Stimulated activated CD4-positive, alpha-beta T cell treated with anti-CD3 and anti-CD28 coated beads, Interleukin-15, amount 100 ng/mL, for 24 hours (primary cell): Measurements from ENCODE around the gene TMEM86B.

Source experiments
- DNase-seq: peaks from one replicate; pipeline ENCODE4 v3.0.0-alpha.2; 2020

Gene TMEM86B

GRCh38 chr19:55228403-55229031, at the start of gene TMEM86B:
Gene TMEM86B, minus strand, starts transcription at chr19:55228763. Its CDS starts 22 bp downstream, at chr19:55228741.
- DNase-seq, result no peak

GRCh38 chr19:55277494-55277893, 48.9 kb upstream of the TMEM86B start:
- DNase-seq, result no peak

- no peak for DNase-seq
Observed at GRCh38 chr19:55276720-55277430, 48.3 kb upstream of the TMEM86B start.

GRCh38 chr19:55275851-55276719, 47.5 kb upstream of the TMEM86B start:
- no peak for DNase-seq

- DNase-seq, result no peak
Observed at GRCh38 chr19:55273978-55274707, 45.6 kb upstream of the TMEM86B start.

GRCh38 chr19:55272142-55272541, 43.6 kb upstream of the TMEM86B start:
- no peak for DNase-seq

GRCh38 chr19:55270172-55270942, 41.8 kb upstream of the TMEM86B start:
- no peak for DNase-seq

GRCh38 chr19:55269299-55269698, 40.7 kb upstream of the TMEM86B start:
- DNase-seq, result no peak

- no peak for DNase-seq
Observed at GRCh38 chr19:55266840-55267239, 38.3 kb upstream of the TMEM86B start.

- DNase-seq, result no peak
Observed at GRCh38 chr19:55266404-55266803, 37.8 kb upstream of the TMEM86B start.

GRCh38 chr19:55265723-55266386, 37.3 kb upstream of the TMEM86B start:
- no peak for DNase-seq

- no peak for DNase-seq
Observed at GRCh38 chr19:55265173-55265572, 36.6 kb upstream of the TMEM86B start.

- DNase-seq, result no peak
Observed at GRCh38 chr19:55264531-55264930, 36.0 kb upstream of the TMEM86B start.

- DNase-seq, result no peak
Observed at GRCh38 chr19:55262359-55262758, 33.8 kb upstream of the TMEM86B start.

GRCh38 chr19:55261671-55262126, 33.1 kb upstream of the TMEM86B start:
- no peak for DNase-seq

- DNase-seq, result no peak
Observed at GRCh38 chr19:55259540-55260210, 31.1 kb upstream of the TMEM86B start.

- DNase-seq, result peak; percentile 96
Observed at GRCh38 chr19:55258828-55259539, 30.4 kb upstream of the TMEM86B start, which contains the start of gene PPP6R1. Gene PPP6R1, minus strand, starts transcription at chr19:55259017. Its CDS starts 11,914 bp downstream, at chr19:55247103.

- peak; percentile 66 for DNase-seq
Observed at GRCh38 chr19:55258476-55258827, 29.9 kb upstream of the TMEM86B start.

- DNase-seq, result peak; percentile 65
Observed at GRCh38 chr19:55257461-55258420, 29.2 kb upstream of the TMEM86B start.
